HCT116 (cell line): ENCODE results near the gene CENPB. TPM values are rescaled to one million over a fixed set of nuclear protein-coding genes. Genes with fewer than 3 reads are reported as not detected.

Experiments used
- ATAC-seq: fragments of 200-7000 bp; cut with Tn5 transposase; 2 replicates; pipeline ENCODE4 v1.9.1; 2020; ENCODE audit warnings: mild to moderate bottlenecking, moderate library complexity
- BruUV-seq: library from RNA; stranded (reverse); fragments of 400-500 nt; replicated peaks from 2 replicates; lab custom pipeline; 2021; lab: Mats Ljungman, UMichigan
- CTCF ChIA-PET: fragments of 300-600 bp; sonication (Branson Sonifier 250); formaldehyde crosslinking; loops from one replicate; lab custom pipeline; 2021; ENCODE audit warnings: antibody characterized with exemption; lab: Charles Lee
- POLR2A ChIA-PET: fragments of 300-600, 350-600 bp; sonication (Branson Sonifier 250); formaldehyde crosslinking; loops from one replicate; lab custom pipeline; 2021; ENCODE audit warnings: antibody characterized with exemption; lab: Charles Lee
- RAD21 ChIA-PET, 2 experiments: fragments of 300-600 bp; sonication (Branson Sonifier 250); formaldehyde crosslinking; loops; one replicate each; lab custom pipeline; 2023; ENCODE audit warnings: low total read pairs in 2 of 2; ENCODE audit not compliant: uncharacterized antibody in 2 of 2, unreplicated experiment in 2 of 2, low non-redundant PET in 1 of 2; lab: Charles Lee
- DNase-seq: peaks from one replicate; pipeline ENCODE4 v3.0.0-alpha.2; 2010; ENCODE audit warnings: low read depth, low spot score
- H2AFZ ChIP-seq: fragments of 200-600 bp; shearing (Covaris generic), sonication (generic); 2 replicates; pipeline ENCODE4 v1.6.1; 2017; ENCODE audit warnings: low read depth, mixed run types, mixed read lengths, antibody characterized with exemption, low read length; ENCODE audit not compliant: poor library complexity, severe bottlenecking
- H3K27ac ChIP-seq: 2 replicates; pipeline ENCODE4 v1.5.1; 2012; ENCODE audit warnings: low read depth, low read length
- H3K27me3 ChIP-seq: fragments of 200-600 bp; sonication (generic); 2 replicates; pipeline ENCODE4 v1.6.1; 2016; ENCODE audit warnings: mixed run types, low read length, mixed read lengths; ENCODE audit not compliant: insufficient read depth
- H3K36me3 ChIP-seq, 2 experiments: fragments of 200-500 bp in 1 of 2; fragments of 200-600 bp in 1 of 2; sonication (Bioruptor generic) in 1 of 2; sonication (generic) in 1 of 2; 2 replicates each; pipeline versions ENCODE4 v1.5.1 to v1.6.1; 2014 to 2016; ENCODE audit warnings: low read length in 2 of 2, inconsistent platforms in 1 of 2, mixed read lengths in 1 of 2, mixed run types in 1 of 2; ENCODE audit not compliant: insufficient read depth in 2 of 2, control insufficient read depth in 1 of 2
- H3K4me1 ChIP-seq, 2 experiments: fragments of 200-600 bp in 1 of 2; sonication (generic) in 1 of 2; 2 replicates each; pipeline versions ENCODE4 v1.5.1 to v1.6.1; 2012 to 2017; ENCODE audit warnings: low read length in 2 of 2, inconsistent platforms in 1 of 2, mild to moderate bottlenecking in 1 of 2, mixed read lengths in 1 of 2, mixed run types in 1 of 2, moderate library complexity in 1 of 2; ENCODE audit not compliant: insufficient read depth in 2 of 2, control insufficient read depth in 1 of 2
- H3K4me2 ChIP-seq: fragments of 200-600 bp; sonication (generic); 2 replicates; pipeline ENCODE4 v1.6.1; 2017; ENCODE audit warnings: mixed run types, low read length, mixed read lengths
- H3K4me3 ChIP-seq, 2 experiments: fragments of 200-600 bp in 1 of 2; sonication (generic) in 1 of 2; replicated peaks in 1 of 2; 2 replicates each; pipeline ENCODE4 v1.5.1; 2011 to 2016; ENCODE audit warnings: low read length in 2 of 2, control low read depth in 1 of 2, low read depth in 1 of 2, mild to moderate bottlenecking in 1 of 2, mixed read lengths in 1 of 2, mixed run types in 1 of 2
- H3K79me2 ChIP-seq: fragments of 200-600 bp; sonication (generic); 2 replicates; pipeline ENCODE4 v1.6.1; 2017; ENCODE audit warnings: mild to moderate bottlenecking, mixed run types, low read length, moderate library complexity, mixed read lengths; ENCODE audit not compliant: insufficient read depth
- H3K9ac ChIP-seq: fragments of 200-600 bp; sonication (generic); 2 replicates; pipeline ENCODE4 v1.6.1; 2016; ENCODE audit warnings: low read length, mixed read lengths
- H3K9me2 ChIP-seq: fragments of 200-600 bp; sonication (generic), shearing (Covaris generic); 2 replicates; pipeline ENCODE4 v1.6.1; 2017; ENCODE audit warnings: mixed run types, mild to moderate bottlenecking, moderate library complexity; ENCODE audit not compliant: insufficient read depth
- H3K9me3 ChIP-seq, 2 experiments: fragments of 200-500 bp in 1 of 2; fragments of 200-600 bp in 1 of 2; sonication (Bioruptor generic) in 1 of 2; sonication (generic) in 1 of 2; 2 replicates each; pipeline ENCODE4 v1.6.1; 2014 to 2017; ENCODE audit warnings: low read length in 2 of 2, mixed read lengths in 2 of 2, inconsistent platforms in 1 of 2, low read depth in 1 of 2, mild to moderate bottlenecking in 1 of 2, mixed run types in 1 of 2, moderate library complexity in 1 of 2; ENCODE audit not compliant: control insufficient read depth in 1 of 2, insufficient read depth in 1 of 2
- H4K20me1 ChIP-seq: fragments of 200-600 bp; sonication (generic), shearing (Covaris generic); 2 replicates; pipeline ENCODE4 v1.6.1; 2017; ENCODE audit warnings: mixed run types, mild to moderate bottlenecking, moderate library complexity; ENCODE audit not compliant: insufficient read depth
- CBX3 ChIP-seq: IDR thresholded peaks from 2 replicates; pipeline ENCODE4 v1.6.1; 2012; ENCODE audit warnings: low read depth
- EZH2phosphoT487 ChIP-seq: fragments of 200-600 bp; IDR thresholded peaks from 2 replicates; pipeline ENCODE4 v1.6.1; 2018; ENCODE audit warnings: antibody characterized with exemption, borderline replicate concordance
- POLR2A ChIP-seq: IDR thresholded peaks from 2 replicates; pipeline ENCODE4 v1.7.0; 2011; ENCODE audit warnings: borderline replicate concordance; ENCODE audit not compliant: insufficient read depth, insufficient read length; ENCODE audit errors: extremely low read depth
- POLR2AphosphoS5 ChIP-seq: IDR thresholded peaks from 2 replicates; pipeline ENCODE4 v1.6.1; 2011; ENCODE audit warnings: mild to moderate bottlenecking, low read depth, low read length, moderate library complexity
- SP1 ChIP-seq: IDR thresholded peaks from 2 replicates; pipeline ENCODE4 v1.6.1; 2012; ENCODE audit warnings: low read depth
- SRF ChIP-seq: IDR thresholded peaks from 2 replicates; pipeline ENCODE4 v1.6.1; 2012; ENCODE audit warnings: low read depth
- TCF7L2 ChIP-seq: IDR thresholded peaks from 2 replicates; pipeline ENCODE4 v1.7.0; 2011; ENCODE audit warnings: borderline replicate concordance, inconsistent platforms; ENCODE audit not compliant: insufficient read depth, insufficient read length; ENCODE audit errors: extremely low read depth
- ZFX ChIP-seq: fragments of 450-650 bp; IDR thresholded peaks from 2 replicates; pipeline ENCODE4 v1.6.1; 2017
- ZNF274 ChIP-seq: fragments of 200-500 bp; sonication (Bioruptor generic); IDR thresholded peaks from 2 replicates; pipeline ENCODE4 v1.6.1; 2014; ENCODE audit warnings: mild to moderate bottlenecking, low read depth, low read length, inconsistent platforms
- intact Hi-C: fragments of 100-400 bp; cut with micrococcal nuclease; formaldehyde crosslinking; loops from 2 replicates; pipeline ENCODE4 v1.10.0; 2022
- total RNA-seq: library from RNA; stranded (reverse); gene quantifications from one replicate; pipeline ENCODE4 v1.2.1, GENCODE V29; 2021; ENCODE audit not compliant: unreplicated experiment
- TF ChIP-seq, protein P1 (sequence below): IDR thresholded peaks from 2 replicates; pipeline ENCODE4 v1.6.1; 2012
- TF ChIP-seq, protein P2 (sequence below): IDR thresholded peaks from 2 replicates; pipeline ENCODE4 v1.6.1; 2011; ENCODE audit warnings: mild to moderate bottlenecking, low read length, moderate library complexity; ENCODE audit not compliant: insufficient replicate concordance; ENCODE audit errors: extremely low read depth

CENPB gene
- total RNA-seq, 1 experiment from 2014 or later, result 67.2 TPM

DNA sequence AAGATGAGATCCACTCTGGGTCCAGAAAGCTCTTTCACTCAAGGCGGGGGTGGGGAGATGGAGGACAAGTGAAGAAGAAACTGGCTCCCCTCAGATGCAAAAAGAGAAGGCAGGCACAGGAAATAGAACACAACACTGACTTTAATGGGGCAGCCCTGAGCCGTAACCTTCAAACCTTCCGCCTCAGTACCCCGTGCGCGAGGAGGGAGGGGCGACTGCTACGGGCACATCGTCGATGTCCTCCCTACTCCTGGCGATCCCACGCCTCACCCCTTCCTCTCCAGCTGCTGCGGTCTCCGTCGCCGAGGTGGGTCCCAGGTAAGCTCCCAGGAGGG, 9.2 kb downstream of the CENPB start:
- H3K9me2 ChIP-seq, result no peaks in the 10 kb centered on the region
- TF ChIP-seq TCF7L2 (no peak), SRF (no peak), ZNF274 (no peak), ZFX (no peak), POLR2A (no peak), CBX3 (no peak), SP1 (no peak), POLR2AphosphoS5 (no peak), EZH2phosphoT487 (no peak)
- TF ChIP-seq, protein P1, sequence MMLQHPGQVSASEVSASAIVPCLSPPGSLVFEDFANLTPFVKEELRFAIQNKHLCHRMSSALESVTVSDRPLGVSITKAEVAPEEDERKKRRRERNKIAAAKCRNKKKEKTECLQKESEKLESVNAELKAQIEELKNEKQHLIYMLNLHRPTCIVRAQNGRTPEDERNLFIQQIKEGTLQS, result no peak
- TF ChIP-seq, protein P2, sequence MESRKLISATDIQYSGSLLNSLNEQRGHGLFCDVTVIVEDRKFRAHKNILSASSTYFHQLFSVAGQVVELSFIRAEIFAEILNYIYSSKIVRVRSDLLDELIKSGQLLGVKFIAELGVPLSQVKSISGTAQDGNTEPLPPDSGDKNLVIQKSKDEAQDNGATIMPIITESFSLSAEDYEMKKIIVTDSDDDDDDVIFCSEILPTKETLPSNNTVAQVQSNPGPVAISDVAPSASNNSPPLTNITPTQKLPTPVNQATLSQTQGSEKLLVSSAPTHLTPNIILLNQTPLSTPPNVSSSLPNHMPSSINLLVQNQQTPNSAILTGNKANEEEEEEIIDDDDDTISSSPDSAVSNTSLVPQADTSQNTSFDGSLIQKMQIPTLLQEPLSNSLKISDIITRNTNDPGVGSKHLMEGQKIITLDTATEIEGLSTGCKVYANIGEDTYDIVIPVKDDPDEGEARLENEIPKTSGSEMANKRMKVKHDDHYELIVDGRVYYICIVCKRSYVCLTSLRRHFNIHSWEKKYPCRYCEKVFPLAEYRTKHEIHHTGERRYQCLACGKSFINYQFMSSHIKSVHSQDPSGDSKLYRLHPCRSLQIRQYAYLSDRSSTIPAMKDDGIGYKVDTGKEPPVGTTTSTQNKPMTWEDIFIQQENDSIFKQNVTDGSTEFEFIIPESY, result no peak
- ATAC-seq (no peak), DNase-seq (no peak)
- ChIA-PET POLR2A (no interaction called here), RAD21 (no interaction called here), CTCF (interaction anchor here (0.8 kb wide), 1 partner anchor 41 kb away, joined by 3 read pairs; no protein-coding TSS in a partner anchor)
- no peaks in the 10 kb centered on the region for H3K79me2 ChIP-seq
- peaks cover 0 to 7% of the 10 kb centered on the region in 2 experiments; a peak in 3 of 4 replicates for H3K4me1 ChIP-seq
- intact Hi-C loops, result no loop called here
- no peaks in the 10 kb centered on the region for H3K36me3 ChIP-seq
- no peak overlapping the region for H3K9ac ChIP-seq
- no peak overlapping the region for H2AFZ ChIP-seq
- no peak overlapping the region for H3K4me2 ChIP-seq
- peaks cover 0 to 4% of the 10 kb centered on the region in 2 experiments; a peak in 1 of 4 replicates for H3K9me3 ChIP-seq
- no peak overlapping the region for H3K4me3 ChIP-seq
- no TSS peak for BruUV-seq
- H4K20me1 ChIP-seq, result no peaks in the 10 kb centered on the region
- no peak overlapping the region for H3K27ac ChIP-seq
- H3K27me3 ChIP-seq, result no peaks in the 10 kb centered on the region
